ENCODE results near the gene GATAD2A.
"Not testable (repeated sequence)": the region's sequence is repeated elsewhere in the genome, so short reads cannot be mapped to it uniquely, and the experiment has no call there.

The GATAD2A gene

GRCh38 chr19:19388568-19389555 is 16.6 kb upstream of the GATAD2A start:
- no peak for DNase-seq

- DNase-seq, result not testable (repeated sequence)
Observed at GRCh38 chr19:19389683-19390082, 15.8 kb upstream of the GATAD2A start.

- DNase-seq, result not testable (repeated sequence)
Observed at GRCh38 chr19:19394333-19394732, 11.1 kb upstream of the GATAD2A start.

GRCh38 chr19:19399733-19400433 is 5.6 kb upstream of the GATAD2A start:
- peak in 1 of 4 experiments; percentile 28 for DNase-seq

GRCh38 chr19:19402656-19403372 is 2.7 kb upstream of the GATAD2A start:
- peak in 1 of 4 experiments; percentile 64 for DNase-seq

- peak; percentile 56 to 85 (median 73) for DNase-seq
Observed at GRCh38 chr19:19403373-19403901, 2.0 kb upstream of the GATAD2A start.

GRCh38 chr19:19405971-19406877 is 749 bp downstream of the GATAD2A start:
- DNase-seq, result peak; percentile 58 to 83 (median 66)

GRCh38 chr19:19406878-19407632 is 1.6 kb downstream of the GATAD2A start:
- peak; percentile 38 to 67 (median 66) for DNase-seq

GRCh38 chr19:19407633-19407930 is 2.1 kb downstream of the GATAD2A start:
- peak in 2 of 4 experiments; percentile 54 to 59 for DNase-seq

GRCh38 chr19:19409205-19409604 is 3.7 kb downstream of the GATAD2A start:
- peak in 3 of 4 experiments; percentile 43 to 58 (median 48) for DNase-seq

- DNase-seq, result no peak
Observed at GRCh38 chr19:19409631-19410030, 4.2 kb downstream of the GATAD2A start.

- no peak for DNase-seq
Observed at GRCh38 chr19:19410553-19411550, 5.4 kb downstream of the GATAD2A start.

GRCh38 chr19:19416280-19416679 is 10.8 kb downstream of the GATAD2A start:
- no peak for DNase-seq

- no peak for DNase-seq
Observed at GRCh38 chr19:19417046-19417445, 11.6 kb downstream of the GATAD2A start.

GRCh38 chr19:19417628-19418245 is 12.3 kb downstream of the GATAD2A start:
- no peak for DNase-seq

- peak in 3 of 4 experiments; percentile 13 to 24 (median 18) for DNase-seq
Observed at GRCh38 chr19:19418555-19419260, 13.2 kb downstream of the GATAD2A start.

GRCh38 chr19:19420570-19421298 is 15.3 kb downstream of the GATAD2A start:
- peak; percentile 33 to 75 (median 58) for DNase-seq

- DNase-seq, result no peak
Observed at GRCh38 chr19:19421299-19421696, 15.8 kb downstream of the GATAD2A start.

All from suppressor macrophage (primary cell).